D721Med (cell line): Measurements from ENCODE around the gene FMN1.

Experiments
- DNase-seq: peaks from one replicate; pipeline ENCODE4 v3.0.0; 2011; ENCODE audit warnings: low spot score; ENCODE audit not compliant: insufficient read length
- FAIRE-seq: peaks from 2 replicates; lab custom pipeline; 2011; peaks lifted over from hg19 to GRCh38; lab: Jason Lieb, UNC
- TF ChIP-seq, protein P1 (sequence below): IDR thresholded peaks from 2 replicates; pipeline ENCODE4 v1.5.1; 2012; ENCODE audit warnings: mild to moderate bottlenecking, control low read depth; ENCODE audit not compliant: insufficient read depth; ENCODE audit errors: missing control alignments

FMN1 gene

DNA sequence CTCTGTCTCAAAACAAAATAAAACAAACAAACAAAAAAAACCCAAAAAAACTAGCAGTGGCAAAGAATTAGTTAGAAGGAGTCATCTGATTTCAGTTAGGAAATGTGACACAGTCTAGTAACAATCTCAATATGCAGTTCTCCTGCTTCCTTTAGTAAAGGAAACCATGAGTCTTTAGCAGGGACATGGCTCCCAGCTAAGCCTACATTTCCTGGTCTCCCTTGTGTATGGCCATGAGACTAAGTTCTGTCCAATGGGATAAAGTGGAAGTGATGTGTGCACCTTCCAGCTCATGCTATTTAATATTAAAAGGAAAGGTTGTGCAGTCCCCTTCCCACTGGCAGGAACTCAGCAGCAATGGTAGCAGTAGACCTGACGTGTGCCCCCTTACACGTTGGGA, 402.1 kb downstream of the FMN1 start:
- FAIRE-seq (no peak), DNase-seq (no peak)
- TF ChIP-seq, protein P1, sequence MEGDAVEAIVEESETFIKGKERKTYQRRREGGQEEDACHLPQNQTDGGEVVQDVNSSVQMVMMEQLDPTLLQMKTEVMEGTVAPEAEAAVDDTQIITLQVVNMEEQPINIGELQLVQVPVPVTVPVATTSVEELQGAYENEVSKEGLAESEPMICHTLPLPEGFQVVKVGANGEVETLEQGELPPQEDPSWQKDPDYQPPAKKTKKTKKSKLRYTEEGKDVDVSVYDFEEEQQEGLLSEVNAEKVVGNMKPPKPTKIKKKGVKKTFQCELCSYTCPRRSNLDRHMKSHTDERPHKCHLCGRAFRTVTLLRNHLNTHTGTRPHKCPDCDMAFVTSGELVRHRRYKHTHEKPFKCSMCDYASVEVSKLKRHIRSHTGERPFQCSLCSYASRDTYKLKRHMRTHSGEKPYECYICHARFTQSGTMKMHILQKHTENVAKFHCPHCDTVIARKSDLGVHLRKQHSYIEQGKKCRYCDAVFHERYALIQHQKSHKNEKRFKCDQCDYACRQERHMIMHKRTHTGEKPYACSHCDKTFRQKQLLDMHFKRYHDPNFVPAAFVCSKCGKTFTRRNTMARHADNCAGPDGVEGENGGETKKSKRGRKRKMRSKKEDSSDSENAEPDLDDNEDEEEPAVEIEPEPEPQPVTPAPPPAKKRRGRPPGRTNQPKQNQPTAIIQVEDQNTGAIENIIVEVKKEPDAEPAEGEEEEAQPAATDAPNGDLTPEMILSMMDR = no peak

DNA sequence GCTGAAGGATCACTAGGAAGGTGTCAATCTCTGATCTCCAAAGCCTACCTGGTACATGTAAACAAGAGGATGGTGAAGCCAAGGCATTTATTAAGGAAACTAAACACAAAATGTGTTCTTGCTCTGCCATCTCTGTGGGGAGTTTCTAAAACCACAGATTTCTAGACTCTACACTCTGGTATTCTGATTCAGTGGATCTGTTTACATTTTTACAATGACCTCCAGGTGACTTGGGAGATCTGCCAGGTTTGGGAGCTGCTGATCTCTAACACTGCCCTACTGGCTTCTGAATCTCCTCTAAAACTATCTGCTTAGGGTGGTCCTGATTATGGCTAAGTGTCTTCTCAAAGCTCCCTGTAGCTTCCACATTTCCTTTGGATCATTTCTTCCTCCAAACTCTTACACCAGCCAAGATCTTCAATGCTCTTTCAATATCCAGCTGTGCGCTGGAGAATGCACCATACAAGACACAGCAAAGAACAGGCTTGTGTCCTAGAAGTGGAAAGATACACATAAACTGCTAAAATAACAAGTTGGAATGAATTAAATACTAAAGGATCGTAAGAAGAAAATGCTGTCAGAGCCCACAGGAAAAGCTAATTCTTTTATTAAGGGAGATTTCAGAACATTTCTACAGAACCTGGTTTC, 404.0 kb downstream of the FMN1 start:
- no peak for FAIRE-seq
- no peak for DNase-seq
- TF ChIP-seq, protein P1 = no peak

DNA sequence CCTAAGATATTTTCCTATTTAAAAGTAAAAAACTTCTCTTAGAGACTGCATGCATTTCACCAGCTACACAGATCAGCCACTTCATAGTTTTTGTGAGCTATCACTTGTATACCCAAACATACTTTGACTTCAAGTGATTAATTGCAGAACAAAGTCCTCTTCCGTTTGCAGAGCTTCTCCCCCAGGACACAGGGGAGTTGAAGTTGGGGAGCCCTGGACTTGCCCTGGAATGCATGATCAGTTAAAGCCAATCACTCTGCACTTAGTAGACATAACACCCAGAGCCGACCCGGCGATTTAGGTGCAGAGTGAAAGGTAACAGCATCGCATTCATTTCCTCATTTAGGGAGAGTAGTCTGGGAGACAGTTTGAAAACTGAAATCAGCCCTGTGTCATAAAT, 406.6 kb downstream of the FMN1 start:
- DNase-seq (no peak), FAIRE-seq (no peak)
- TF ChIP-seq, protein P1 = no peak

DNA sequence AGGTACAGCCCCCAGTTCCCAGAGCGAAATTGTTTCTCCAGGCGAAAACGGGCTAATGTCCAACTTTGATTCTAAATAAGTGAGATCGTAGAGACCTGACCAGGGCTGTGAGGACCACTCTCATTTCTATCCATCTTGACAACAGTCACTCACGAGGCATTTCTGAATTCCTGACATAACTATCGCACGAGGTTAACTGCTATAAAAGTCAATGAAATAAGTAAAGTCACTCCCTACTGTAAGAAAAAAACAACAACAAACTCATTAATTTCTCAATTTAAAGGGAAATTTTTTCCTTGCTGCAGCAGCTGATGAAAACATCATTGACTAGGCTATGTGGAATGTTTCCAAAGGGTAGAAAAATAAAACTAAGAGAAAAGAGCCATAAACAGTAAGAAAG, 407.6 kb downstream of the FMN1 start:
- FAIRE-seq = no peak
- no peak for DNase-seq
- TF ChIP-seq, protein P1 = no peak

DNA sequence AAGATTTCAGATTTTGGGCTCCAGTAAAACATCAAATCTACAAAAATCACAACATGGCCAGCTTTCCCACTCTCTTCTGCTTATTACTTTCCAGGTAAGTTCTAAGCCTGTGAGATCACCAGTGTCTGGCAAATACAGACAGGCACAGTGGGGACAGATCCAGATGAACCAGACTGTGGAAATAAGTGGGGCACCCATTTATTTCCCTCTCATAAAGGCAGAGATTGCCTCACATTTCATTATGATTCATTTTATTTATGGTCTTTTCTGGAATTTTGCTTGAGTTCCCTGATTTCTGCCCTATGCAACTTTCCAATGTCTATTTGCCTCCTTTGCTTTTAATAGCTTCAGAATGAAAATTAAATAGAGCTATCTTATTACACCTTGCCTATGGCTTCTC, 409.9 kb downstream of the FMN1 start:
- DNase-seq (no peak), FAIRE-seq (no peak)
- TF ChIP-seq, protein P1 = no peak

DNA sequence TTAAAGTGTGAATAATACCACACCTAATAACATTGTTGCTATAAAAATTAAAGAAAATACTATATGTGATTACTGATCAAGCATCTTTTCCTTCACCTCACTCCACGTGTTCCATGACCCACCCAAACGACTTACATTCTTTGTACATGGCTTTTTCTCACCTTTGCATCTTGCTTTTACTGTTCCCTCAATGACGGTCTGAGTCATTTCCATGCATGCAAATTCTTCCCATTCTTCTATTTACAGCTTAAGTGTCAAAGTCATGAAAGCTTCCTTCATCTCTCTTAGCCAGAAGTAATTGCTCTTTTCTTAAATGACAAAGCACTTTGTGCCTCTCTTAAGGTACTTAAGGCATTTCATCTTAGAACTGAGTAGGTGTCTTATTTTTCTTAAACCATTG, 412.7 kb downstream of the FMN1 start:
- TF ChIP-seq, protein P1 = no peak
- DNase-seq (no peak), FAIRE-seq (no peak)

DNA sequence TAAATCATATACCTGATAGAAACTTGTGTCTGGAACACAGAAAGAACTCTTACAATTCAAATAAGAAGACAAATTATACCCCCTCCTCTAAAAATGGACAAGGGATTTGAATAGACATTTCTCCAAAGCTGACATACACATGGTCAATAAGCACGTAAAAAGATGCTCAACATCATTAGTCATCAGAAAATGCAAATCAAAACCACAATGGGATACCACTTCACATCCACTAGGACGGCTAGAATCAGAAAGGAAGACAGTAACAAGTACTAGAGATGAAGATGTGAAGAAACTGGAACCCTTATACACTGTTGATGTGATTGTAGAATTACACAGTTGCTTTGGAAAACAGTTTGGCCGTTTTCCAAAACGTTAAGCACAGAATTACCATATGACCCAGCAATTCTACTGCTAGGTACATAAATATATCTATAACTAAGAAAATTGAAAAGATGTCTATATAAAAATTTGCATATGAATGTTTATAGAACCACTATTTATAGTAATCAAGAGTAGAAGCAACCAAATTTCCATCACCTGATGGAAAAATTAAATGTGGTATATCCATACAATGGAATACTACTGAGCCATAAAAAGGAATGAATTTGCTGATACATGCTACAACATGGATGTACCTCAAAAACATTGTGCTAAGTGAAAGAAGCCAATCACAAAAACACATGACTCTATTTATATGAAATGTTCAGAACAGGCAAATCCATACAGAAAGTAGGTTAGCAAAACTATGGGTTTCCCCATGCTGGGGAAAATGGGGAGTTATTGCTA, 415.9 kb downstream of the FMN1 start:
- DNase-seq (no peak), FAIRE-seq (no peak)
- TF ChIP-seq, protein P1 = no peak
